ENCODE measurements around the gene DDX5. TPM values are rescaled to one million over a fixed set of nuclear protein-coding genes. Genes with fewer than 3 reads are reported as not detected.

DDX5 gene
- total RNA-seq, 1 experiment from 2014 or later = 869 TPM

- WGBS (ENCODE audit: extremely low coverage, insufficient read length, low lambda C conversion rate) = no CpG with 5 or more reads among the region's 2 CpGs
- Histone ChIP-seq H3K79me1 (ENCODE audit: insufficient read depth, low read depth, low read length, poor library complexity, severe bottlenecking) (no peaks in the 10 kb centered on the region), H4K20me1 (ENCODE audit: control insufficient read depth, insufficient read depth, insufficient read length) (no peaks in the 10 kb centered on the region), H4K5ac (ENCODE audit: insufficient read length, low read depth, low read length) (no peak overlapping the region), H3K14ac (ENCODE audit: insufficient read depth, low read length) (no peak overlapping the region), H3K23me2 (ENCODE audit: insufficient read length, low read depth, low read length, poor library complexity, severe bottlenecking) (no peaks in the 10 kb centered on the region), H3K56ac (ENCODE audit: insufficient read length, low read depth, low read length) (no peak overlapping the region), H2AK5ac (ENCODE audit: insufficient read length, low read length) (no peak overlapping the region), H3K18ac (ENCODE audit: insufficient read length, low read depth, low read length) (no peak overlapping the region), H3K23ac (ENCODE audit: insufficient read length, low read depth, low read length) (no peak overlapping the region), H3K79me2 (ENCODE audit: insufficient read depth, low read length) (no peaks in the 10 kb centered on the region), H4K91ac (ENCODE audit: insufficient read length, low read depth, low read length) (no peak overlapping the region), H2BK12ac (ENCODE audit: insufficient read length, low read depth, low read length) (no peak overlapping the region), H3K9ac (ENCODE audit: extremely low read depth, insufficient read length, low read length) (no peak overlapping the region), H3T11ph (ENCODE audit: low read length) (no peak overlapping the region), H3K4me2 (ENCODE audit: insufficient read depth, insufficient read length, low read length) (no peak overlapping the region), H4K8ac (replicated peaks; ENCODE audit: insufficient read length, low read depth, low read length) (no peak overlapping the region), H3K27me3 (ENCODE audit: insufficient read depth, low read length) (no peaks in the 10 kb centered on the region), H2BK120ac (ENCODE audit: low read depth, low read length, poor library complexity, severe bottlenecking) (no peak overlapping the region), H3K4me1 (ENCODE audit: insufficient read depth, low read length) (peaks cover 4% of the 10 kb centered on the region; the same call in 1 of the 2 replicates), H2BK5ac (ENCODE audit: insufficient read length, low read length) (no peak overlapping the region), H2BK15ac (ENCODE audit: low read depth, low read length) (no peak overlapping the region), H3K4ac (ENCODE audit: low read depth, low read length) (no peak overlapping the region), H3K27ac (ENCODE audit: insufficient read length, low read depth, low read length) (no peak overlapping the region), H2AFZ (ENCODE audit: low read length) (no peak overlapping the region), H2BK20ac (ENCODE audit: low read depth, low read length, poor library complexity, severe bottlenecking) (no peak overlapping the region), H3K9me3 (ENCODE audit: control insufficient read depth, low read depth, low read length) (no peaks in the 10 kb centered on the region)
- Mint-ChIP-seq H3K4me3 (no peak overlapping the region), H3K36me3 (ENCODE audit: insufficient read depth in 1 of 3, low read depth in 3 of 3) (peaks cover 0 to 5% (median 5%) of the 10 kb centered on the region in 3 experiments; a peak in 6 of 7 replicates), H3K27me3 (ENCODE audit: low read depth) (no peaks in the 10 kb centered on the region), H3K4me1 (peaks cover 6 to 9% of the 10 kb centered on the region in 2 experiments), H3K9me3 (no peaks in the 10 kb centered on the region), H3K27ac (no peak overlapping the region; a peak in 1 of 7 replicates)
- no peak for DNase-seq
- TF ChIP-seq CTCF (conservative IDR thresholded peaks at IDR 0.05) = no peak
Observed at GRCh38 chr17:64472564-64472963, 33.5 kb downstream of the DDX5 start.
